ENCODE results near the gene VASN. TPM values are rescaled to one million over a fixed set of nuclear protein-coding genes. Genes with fewer than 3 reads are reported as not detected.

The VASN gene
- total RNA-seq, 2 experiments from 2014 or later, result not detected

GRCh38 chr16:4347010-4347409 is 24.6 kb upstream of the VASN start:
- no TSS peak for BruUV-seq (replicated peaks)
- TF ChIP-seq CTCF (conservative IDR thresholded peaks at IDR 0.05; ENCODE audit: low read length), result no peak
- no peak for TF ChIP-seq EZH2phosphoT487 (IDR thresholded peaks at IDR 0.05; ENCODE audit: borderline replicate concordance, low read depth, low read length)
- CTCF ChIA-PET (ENCODE audit: unreplicated experiment), result no interaction called here
- Histone ChIP-seq H3K27ac (ENCODE audit: low read depth, low read length, poor library complexity, severe bottlenecking) (no peak overlapping the region), H3K4me1 (ENCODE audit: insufficient read depth, low read length, poor library complexity, severe bottlenecking) (peaks cover 17% of the 10 kb centered on the region), H3K36me3 (ENCODE audit: insufficient read depth, low read length) (peaks cover 51% of the 10 kb centered on the region), H3K4me3 (ENCODE audit: low read depth, low read length, poor library complexity, severe bottlenecking) (no peak overlapping the region), H3K79me2 (ENCODE audit: insufficient read depth, low read depth, low read length) (peaks cover 60% of the 10 kb centered on the region), H2AFZ (ENCODE audit: low read length) (no peak overlapping the region), H4K20me1 (ENCODE audit: insufficient read depth, low read length) (peaks cover 5% of the 10 kb centered on the region), H3K4me2 (ENCODE audit: low read length) (no peak overlapping the region), H3K9me2 (ENCODE audit: insufficient read depth, low read length) (no peaks in the 10 kb centered on the region), H3K9me3 (ENCODE audit: low read length) (no peaks in the 10 kb centered on the region)
- DNase-seq (ENCODE audit: low spot score), result no peak
- POLR2A ChIA-PET, result no interaction called here
- intact Hi-C loops (cut with micrococcal nuclease; ENCODE audit: unreplicated experiment), result no loop called here

GRCh38 chr16:4347765-4348509 is 23.7 kb upstream of the VASN start:
- POLR2A ChIA-PET, result no interaction called here

More at GRCh38 chr16:4347765-4348509, 23.7 kb upstream of the VASN start:
- 0 out of 2 replicates have a peak overlapping the region, but pooled peaks have one; percentile 4 for H3K4me2 ChIP-seq (ENCODE audit: low read length)
- intact Hi-C loops (cut with micrococcal nuclease; ENCODE audit: unreplicated experiment), result no loop called here
- peaks cover 5% of the 10 kb centered on the region for H4K20me1 ChIP-seq (ENCODE audit: insufficient read depth, low read length)
- TF ChIP-seq EZH2phosphoT487 (IDR thresholded peaks at IDR 0.05; ENCODE audit: borderline replicate concordance, low read depth, low read length) (no peak), CTCF (conservative IDR thresholded peaks at IDR 0.05; ENCODE audit: low read length) (no peak)
- H3K9me3 ChIP-seq (ENCODE audit: low read length), result no peaks in the 10 kb centered on the region
- H3K79me2 ChIP-seq (ENCODE audit: insufficient read depth, low read depth, low read length), result peaks cover 60% of the 10 kb centered on the region
- H3K36me3 ChIP-seq (ENCODE audit: insufficient read depth, low read length), result peaks cover 48% of the 10 kb centered on the region
- peaks cover 18% of the 10 kb centered on the region for H3K4me1 ChIP-seq (ENCODE audit: insufficient read depth, low read length, poor library complexity, severe bottlenecking)
- CTCF ChIA-PET (ENCODE audit: unreplicated experiment), result no interaction called here
- no peak overlapping the region for H3K27ac ChIP-seq (ENCODE audit: low read depth, low read length, poor library complexity, severe bottlenecking)
- no peak for DNase-seq (ENCODE audit: low spot score)
- no peaks in the 10 kb centered on the region for H3K9me2 ChIP-seq (ENCODE audit: insufficient read depth, low read length)
- no peak overlapping the region for H3K4me3 ChIP-seq (ENCODE audit: low read depth, low read length, poor library complexity, severe bottlenecking)
- BruUV-seq (replicated peaks), result no TSS peak
- no peak overlapping the region for H2AFZ ChIP-seq (ENCODE audit: low read length)
